Spinal cord (tissue), 10 donors: ENCODE results near the gene ATP6V0D1. TPM values are rescaled to one million over a fixed set of nuclear protein-coding genes. Genes with fewer than 3 reads are reported as not detected.

Experiments
- DNase-seq, 6 donors: peaks; one replicate each; pipeline versions ENCODE4 v3.0.0 to v3.0.0-alpha.2; 2013 to 2015; ENCODE audit warnings: low spot score in 6 of 6, low read depth in 4 of 6
- H3K27ac ChIP-seq: one replicate; pipeline ENCODE4 v1.5.1; 2013; ENCODE audit warnings: low read depth, low read length, control low read depth
- H3K27me3 ChIP-seq: one replicate; pipeline ENCODE4 v1.6.1; 2013; ENCODE audit warnings: low read length; ENCODE audit not compliant: control insufficient read depth, insufficient read depth
- H3K36me3 ChIP-seq: one replicate; pipeline ENCODE4 v1.6.1; 2013; ENCODE audit warnings: low read length; ENCODE audit not compliant: control insufficient read depth, insufficient read depth
- H3K4me1 ChIP-seq: one replicate; pipeline ENCODE4 v1.6.1; 2013; ENCODE audit warnings: low read length; ENCODE audit not compliant: control insufficient read depth, insufficient read depth
- H3K4me3 ChIP-seq: one replicate; pipeline ENCODE4 v1.5.1; 2013; ENCODE audit warnings: low read depth, low read length, control low read depth
- H3K9me3 ChIP-seq: one replicate; pipeline ENCODE4 v1.6.1; 2013; ENCODE audit warnings: low read length; ENCODE audit not compliant: control insufficient read depth, insufficient read depth
- WGBS: methylation state at CpG from one replicate; pipeline ENCODE4 v1.1.5; 2013; ENCODE audit warnings: missing lambda C conversion rate; ENCODE audit not compliant: insufficient coverage; 5-methylcytosine and 5-hydroxymethylcytosine counted together
- polyA plus RNA-seq, 2 donors: library from polyadenylated mRNA; unstranded; fragments of 120-200 nt; gene quantifications; one replicate each; pipeline ENCODE4 v1.2.1, GENCODE V29; 2013; ENCODE audit not compliant: insufficient read length in 2 of 2
- total RNA-seq, 2 donors: library from RNA; depleted of rRNA in 1 of 2; stranded (reverse); fragments of 120-200 nt in 1 of 2; fragments of >200 nt in 1 of 2; gene quantifications; one replicate each; pipeline versions ENCODE4 v1.2.3 to v1.2.4, GENCODE V29; 2013 to 2014
- donor health status: healthy.

Gene ATP6V0D1
- total and polyA plus RNA-seq, 4 donors: 97.3 to 177 (median 144) TPM

GRCh38 chr16:67395458-67396158 lies 85.3 kb downstream of the ATP6V0D1 start:
- DNase-seq: peak in 1 of 6 donors; percentile 37
- peaks cover 26% of the 10 kb centered on the region for H3K36me3 ChIP-seq
- H3K4me1 ChIP-seq: peaks cover 98% of the 10 kb centered on the region
- H3K9me3 ChIP-seq: no peaks in the 10 kb centered on the region
- peaks cover 10% of the 10 kb centered on the region for H3K27me3 ChIP-seq
- H3K4me3 ChIP-seq: no peak overlapping the region
- H3K27ac ChIP-seq: peak overlapping the region; percentile 58
- WGBS: 75% methylated on average over 13 of the region's 13 CpGs

- Histone ChIP-seq H3K36me3 (peaks cover 24% of the 10 kb centered on the region), H3K9me3 (no peaks in the 10 kb centered on the region), H3K4me1 (peaks cover 98% of the 10 kb centered on the region), H3K4me3 (no peak overlapping the region), H3K27me3 (peaks cover 10% of the 10 kb centered on the region), H3K27ac (peak overlapping the region; percentile 25)
- WGBS: 76% methylated on average over 2 of the region's 10 CpGs
- DNase-seq: no peak
Measured at GRCh38 chr16:67395105-67395457, 85.9 kb downstream of the ATP6V0D1 start.

GRCh38 chr16:67394155-67395104 lies 86.5 kb downstream of the ATP6V0D1 start:
- peaks cover 27% of the 10 kb centered on the region for H3K36me3 ChIP-seq

GRCh38 chr16:67393788-67394154 lies 87.2 kb downstream of the ATP6V0D1 start:
- H3K36me3 ChIP-seq: peaks cover 27% of the 10 kb centered on the region
- H3K4me1 ChIP-seq: peaks cover 98% of the 10 kb centered on the region
- peak overlapping the region; percentile 71 for H3K4me3 ChIP-seq
- H3K27ac ChIP-seq: peak overlapping the region; percentile 88
- no peak for DNase-seq
- H3K9me3 ChIP-seq: no peaks in the 10 kb centered on the region
- peaks cover 10% of the 10 kb centered on the region for H3K27me3 ChIP-seq
- 7% methylated on average over 15 of the region's 20 CpGs for WGBS

More at GRCh38 chr16:67394155-67395104, 86.5 kb downstream of the ATP6V0D1 start:
- WGBS: 37% methylated on average over 84 of the region's 88 CpGs
- Histone ChIP-seq H3K27me3 (peaks cover 10% of the 10 kb centered on the region), H3K27ac (peak overlapping the region; percentile 88), H3K4me3 (peak overlapping the region; percentile 71), H3K4me1 (peaks cover 98% of the 10 kb centered on the region), H3K9me3 (no peaks in the 10 kb centered on the region)
- peak in 1 of 6 donors; percentile 27 for DNase-seq

GRCh38 chr16:67393111-67393787 lies 87.7 kb downstream of the ATP6V0D1 start, which contains the start of gene TPPP3:
Gene TPPP3 (minus strand): TSS chr16:67393498. CDS start chr16:67391111, 2,387 bp downstream.
- under 1% methylated on average over 54 of the region's 56 CpGs for WGBS
- Histone ChIP-seq H3K36me3 (peaks cover 27% of the 10 kb centered on the region), H3K4me1 (peaks cover 98% of the 10 kb centered on the region), H3K27ac (peak within 1 kb of the TSS; percentile 92), H3K9me3 (no peaks in the 10 kb centered on the region), H3K27me3 (peaks cover 10% of the 10 kb centered on the region), H3K4me3 (peak within 1 kb of the TSS; percentile 71)
- peak in 3 of 6 donors; percentile 71 to 91 (median 91) for DNase-seq

- WGBS: 59% methylated on average over 18 of the region's 18 CpGs
Measured at GRCh38 chr16:67392301-67393059, 88.5 kb downstream of the ATP6V0D1 start.

GRCh38 chr16:67391424-67392300 lies 89.3 kb downstream of the ATP6V0D1 start:
- peaks cover 90% of the 10 kb centered on the region for H3K4me1 ChIP-seq
- peaks cover 27% of the 10 kb centered on the region for H3K36me3 ChIP-seq
- H3K27ac ChIP-seq: peak overlapping the region; percentile 92
- peak overlapping the region; percentile 71 for H3K4me3 ChIP-seq
- peak in 4 of 6 donors; percentile 74 to 94 (median 86) for DNase-seq
- WGBS: 39% methylated on average over 9 of the region's 15 CpGs
- H3K9me3 ChIP-seq: no peaks in the 10 kb centered on the region
- H3K27me3 ChIP-seq: peaks cover 10% of the 10 kb centered on the region

More at GRCh38 chr16:67392301-67393059, 88.5 kb downstream of the ATP6V0D1 start:
- peak overlapping the region; percentile 71 for H3K4me3 ChIP-seq
- H3K27ac ChIP-seq: peak overlapping the region; percentile 92
- DNase-seq: no peak
- H3K27me3 ChIP-seq: peaks cover 10% of the 10 kb centered on the region
- H3K9me3 ChIP-seq: no peaks in the 10 kb centered on the region
- peaks cover 30% of the 10 kb centered on the region for H3K36me3 ChIP-seq
- H3K4me1 ChIP-seq: peaks cover 98% of the 10 kb centered on the region

GRCh38 chr16:67390816-67391423 lies 90.0 kb downstream of the ATP6V0D1 start:
- peak overlapping the region; percentile 92 for H3K27ac ChIP-seq
- H3K4me1 ChIP-seq: peaks cover 83% of the 10 kb centered on the region
- 51% methylated on average over 11 of the region's 11 CpGs for WGBS
- no peaks in the 10 kb centered on the region for H3K9me3 ChIP-seq
- H3K27me3 ChIP-seq: peaks cover 10% of the 10 kb centered on the region
- H3K36me3 ChIP-seq: peaks cover 27% of the 10 kb centered on the region
- no peak for DNase-seq
- no peak overlapping the region for H3K4me3 ChIP-seq
